Hair follicular keratinocyte (primary cell): Measurements from ENCODE around the gene CACNA1F. TPM values are rescaled to one million over a fixed set of nuclear protein-coding genes. Genes with fewer than 3 reads are reported as not detected.

Source experiments
- total RNA-seq: library from RNA; depleted of rRNA; stranded (reverse); fragments of >200 nt; gene quantifications from 2 replicates; pipeline ENCODE4 v1.2.3, GENCODE V29; 2015

Gene CACNA1F
- total RNA-seq, result 0.08 TPM in 1 of 2 replicates, not detected in the other

DNA sequence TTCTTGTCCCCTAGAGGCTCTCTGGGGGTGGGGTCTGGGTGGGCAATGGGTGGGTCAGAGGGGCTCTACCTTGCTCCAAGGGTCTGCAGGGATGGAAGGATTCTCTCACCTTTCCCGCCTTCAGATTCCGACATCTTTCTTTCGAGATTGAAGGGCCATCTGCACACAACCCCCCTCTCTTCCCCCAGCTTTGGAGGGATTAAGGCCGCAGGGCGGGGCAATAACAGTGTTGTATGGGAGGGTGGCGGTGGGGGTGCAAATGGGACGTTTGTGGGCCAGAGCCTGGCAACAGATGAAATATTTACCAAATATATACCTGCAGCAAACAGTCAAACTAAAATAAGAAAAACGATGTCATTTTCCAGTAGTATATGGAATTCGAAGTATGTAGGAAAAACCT lies at the start of gene CACNA1F:
Gene CACNA1F, minus strand, starts transcription at position 165 of the 400 bp plus-strand sequence. Its CDS starts 31 bp downstream, at position 134.

GRCh38 chrX:49269767-49270248 lies 36.7 kb upstream of the CACNA1F start, which contains the start of gene PPP1R3F:
TSS of gene PPP1R3F (plus strand) at chrX:49269793. CDS start at chrX:49269870, 77 bp downstream.

DNA sequence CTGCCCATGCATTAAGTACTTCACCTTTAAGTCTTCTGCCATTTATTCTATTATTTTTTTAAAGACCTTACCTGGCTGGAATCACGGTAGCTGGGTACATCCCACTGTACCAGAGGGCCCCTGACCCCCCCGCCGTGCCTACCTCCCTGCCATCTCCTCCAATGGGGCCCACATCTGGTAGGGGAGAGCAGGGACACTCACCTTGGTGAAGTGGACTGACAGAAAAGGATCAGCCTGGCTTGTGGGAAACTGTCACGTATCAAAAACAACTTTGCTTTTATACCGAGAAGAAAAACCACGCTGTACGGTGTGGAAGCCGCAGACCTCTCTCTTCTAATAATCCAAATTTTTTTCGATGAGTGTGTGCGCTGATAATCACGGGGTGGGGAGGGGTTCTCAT lies 31.3 kb upstream of the CACNA1F start, which contains the start of gene FOXP3:
Gene FOXP3, minus strand, starts transcription at position 251 of the 400 bp plus-strand sequence. CDS start 6,205 bp downstream, outside the sequence.

DNA sequence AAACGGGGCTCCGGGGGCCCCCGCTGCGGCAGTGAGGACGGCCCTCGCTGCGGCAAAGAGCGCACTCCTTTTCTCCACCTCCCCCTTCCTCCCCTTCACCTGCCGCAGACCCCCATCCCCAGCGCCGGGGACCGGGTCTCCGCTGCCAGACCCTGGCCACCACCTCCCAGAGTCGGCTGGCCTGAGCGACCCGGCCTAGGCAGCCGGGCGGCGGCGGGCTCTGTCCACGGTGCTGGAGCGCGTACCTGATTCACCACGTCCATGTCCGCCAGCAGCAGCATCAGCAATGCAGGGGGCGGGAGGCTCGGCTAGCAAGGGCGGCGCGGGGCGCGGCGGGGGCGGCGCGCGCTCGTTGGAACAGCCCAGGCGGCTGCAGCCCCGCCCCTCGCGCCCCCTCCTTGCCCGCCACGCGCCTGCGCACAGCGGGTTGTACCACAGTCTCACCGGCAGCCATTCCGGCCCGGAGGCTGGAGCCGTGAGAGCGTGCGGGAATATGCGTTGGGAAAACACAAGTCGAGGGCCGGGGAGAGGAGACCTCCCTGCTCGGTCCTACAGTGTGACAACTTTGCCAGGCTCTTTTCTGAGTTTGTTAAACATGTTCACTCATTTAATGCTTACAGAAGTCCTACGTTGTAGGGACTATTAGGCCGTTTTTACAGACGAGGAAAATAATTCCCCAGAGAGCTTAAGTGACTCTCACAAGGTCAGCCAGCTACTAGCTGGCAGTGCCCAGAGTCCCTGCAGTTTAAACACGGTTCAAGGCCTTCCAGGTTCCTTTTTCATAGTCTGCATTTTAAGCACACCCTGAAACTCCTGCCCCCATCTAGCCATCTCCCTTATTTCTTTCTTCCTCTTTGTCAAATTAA lies 33.0 kb downstream of the CACNA1F start, which contains the start of gene SYP:
Gene SYP, minus strand, starts transcription at position 288 of the 866 bp plus-strand sequence. Its CDS starts 7 bp downstream, at position 281.

DNA sequence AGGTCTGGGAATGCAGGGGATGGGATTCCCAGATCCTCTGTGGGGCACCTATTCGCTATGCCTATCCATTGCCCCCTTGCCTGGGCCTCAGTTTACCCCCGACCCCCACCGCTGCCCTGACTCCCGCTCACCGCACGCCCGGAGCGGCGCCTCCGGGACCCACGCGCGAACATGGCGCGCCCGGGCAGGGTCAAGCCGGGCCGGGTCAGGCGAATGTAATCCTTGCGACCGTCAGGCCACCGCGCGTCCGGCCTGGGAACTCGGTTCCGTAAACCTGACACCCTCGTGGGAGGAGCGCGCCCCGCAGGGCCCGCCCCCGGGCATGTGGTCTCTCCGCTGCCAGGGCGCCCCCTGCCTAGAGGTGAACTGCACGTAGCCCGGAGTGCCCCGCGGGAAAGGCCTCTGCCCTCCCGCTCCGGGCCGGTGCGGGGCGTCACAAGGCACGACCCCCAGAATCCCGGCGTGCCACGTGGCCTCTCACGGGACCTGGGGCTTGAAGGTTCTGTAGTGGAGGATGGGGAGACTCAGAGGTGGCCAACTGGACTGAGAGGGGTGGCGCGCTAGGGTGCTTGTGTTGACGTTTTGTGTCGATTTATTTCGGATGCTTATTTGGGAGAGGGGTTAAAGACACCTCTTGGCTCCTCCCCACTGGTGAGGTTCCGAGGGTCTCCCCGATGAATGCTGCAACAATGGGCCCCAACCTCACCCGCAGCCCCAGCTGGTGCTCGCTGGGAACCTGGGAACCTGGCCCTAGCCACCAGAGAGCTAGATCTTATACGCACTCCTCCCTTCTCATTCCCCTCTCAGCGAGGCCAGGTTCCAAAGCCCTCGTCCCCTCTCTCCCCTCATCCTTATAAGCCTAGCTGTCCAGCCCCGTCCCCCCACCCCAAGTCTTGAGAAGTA lies 46.8 kb downstream of the CACNA1F start, which contains the start of gene PRICKLE3:
Gene PRICKLE3, minus strand, starts transcription at position 249 of the 903 bp plus-strand sequence. Its CDS starts 76 bp downstream, at position 173.

DNA sequence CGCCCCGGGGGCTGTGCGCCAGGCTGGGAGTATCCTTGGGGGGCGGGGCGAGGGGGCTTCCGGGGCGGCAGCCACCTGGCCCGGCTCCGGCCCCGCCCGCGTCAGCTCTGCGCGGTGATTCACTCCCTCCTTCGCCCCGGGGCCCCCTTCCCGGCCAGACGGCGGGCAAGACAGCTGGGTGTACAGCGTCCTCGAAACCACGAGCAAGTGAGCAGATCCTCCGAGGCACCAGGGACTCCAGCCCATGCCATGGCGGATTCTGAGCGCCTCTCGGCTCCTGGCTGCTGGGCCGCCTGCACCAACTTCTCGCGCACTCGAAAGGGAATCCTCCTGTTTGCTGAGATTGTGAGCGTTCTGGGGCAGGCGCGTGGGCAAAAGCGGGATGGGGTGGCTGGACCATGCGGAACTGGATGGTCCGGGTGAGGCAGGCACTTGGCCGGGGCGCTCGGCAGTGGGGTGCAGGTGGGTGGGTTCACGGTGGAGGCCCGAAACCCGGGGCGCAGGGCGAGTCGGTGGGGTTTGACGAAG lies 61.3 kb downstream of the CACNA1F start, which contains the start of gene PLP2:
Gene PLP2, plus strand, starts transcription at position 147 of the 528 bp plus-strand sequence. Its CDS starts 103 bp downstream, at position 250.

GRCh38 chrX:49162620-49163019 lies 70.5 kb downstream of the CACNA1F start, which contains the start of gene MAGIX:
TSS of gene MAGIX (plus strand) at chrX:49162758. CDS start at chrX:49162890, 132 bp downstream.

Other genes with a start within 250 kb of the CACNA1F start
- gene GRIPAP1, start 231.1 kb downstream of the CACNA1F start, total RNA-seq, result 14.6 and 16.2 TPM in 2 replicates
- gene TFE3, start 190.0 kb downstream of the CACNA1F start, total RNA-seq, result 41.8 and 59.8 TPM in 2 replicates
- gene CCDC120, start 174.3 kb downstream of the CACNA1F start, total RNA-seq, result 5.5 and 6.6 TPM in 2 replicates
- 9.7 and 9.8 TPM in 2 replicates for gene PRAF2, start 159.3 kb downstream of the CACNA1F start, total RNA-seq
- gene WDR45, start 153.5 kb downstream of the CACNA1F start, total RNA-seq, result 33.5 and 56.9 TPM in 2 replicates
- 19.7 and 30.4 TPM in 2 replicates for gene GPKOW, start 109.6 kb downstream of the CACNA1F start, total RNA-seq
- 4.8 and 11.0 TPM in 2 replicates for gene MAGIX, start 70.6 kb downstream of the CACNA1F start, total RNA-seq
- 89.8 and 101 TPM in 2 replicates for gene PLP2, start 61.4 kb downstream of the CACNA1F start, total RNA-seq
- gene PRICKLE3, start 47.0 kb downstream of the CACNA1F start, total RNA-seq, result 18.9 and 21.5 TPM in 2 replicates
- 0.16 and 0.30 TPM in 2 replicates for gene SYP, start 33.1 kb downstream of the CACNA1F start, total RNA-seq
- gene CCDC22, start 2.1 kb upstream of the CACNA1F start, total RNA-seq, result 14.8 and 18.9 TPM in 2 replicates
- not detected in 2 replicates for gene FOXP3, start 31.4 kb upstream of the CACNA1F start, total RNA-seq
- 0.78 and 1.5 TPM in 2 replicates for gene PPP1R3F, start 36.5 kb upstream of the CACNA1F start, total RNA-seq
- gene GAGE10, start 70.3 kb upstream of the CACNA1F start, total RNA-seq, result not detected in 2 replicates
- not detected in 2 replicates for gene GAGE12J, start 88.7 kb upstream of the CACNA1F start, total RNA-seq
- gene GAGE13, start 98.2 kb upstream of the CACNA1F start, total RNA-seq, result not detected in 2 replicates